ENCODE data around the gene RNF182. TPM values are rescaled to one million over a fixed set of nuclear protein-coding genes. Genes with fewer than 3 reads are reported as not detected.

RNF182 gene
- total RNA-seq, 1 donor from 2014 or later, result 8.3 TPM

GRCh38 chr6:13881621-13882165 lies 43.1 kb upstream of the RNF182 start:
- peaks cover 2% of the 10 kb centered on the region for H3K4me1 Mint-ChIP-seq (ENCODE audit: low read depth, unreplicated experiment)
- H3K27ac Mint-ChIP-seq (ENCODE audit: unreplicated experiment), result no peak overlapping the region
- no peaks in the 10 kb centered on the region for H3K36me3 Mint-ChIP-seq (ENCODE audit: low read depth, unreplicated experiment)

GRCh38 chr6:13883966-13884365 lies 40.8 kb upstream of the RNF182 start:
- no peaks in the 10 kb centered on the region for H3K4me1 Mint-ChIP-seq (ENCODE audit: low read depth, unreplicated experiment)
- H3K79me2 ChIP-seq (ENCODE audit: insufficient read depth, low read length), result no peaks in the 10 kb centered on the region
- H3K9me3 ChIP-seq (ENCODE audit: insufficient read depth, low read depth, low read length), result no peaks in the 10 kb centered on the region
- H3K27me3 ChIP-seq (ENCODE audit: insufficient read depth, low read length), result no peaks in the 10 kb centered on the region
- H2AFZ ChIP-seq (ENCODE audit: low read depth, low read length), result no peak overlapping the region
- H3K4me3 ChIP-seq (ENCODE audit: insufficient read depth, low read depth, low read length), result no peak overlapping the region
- peak; percentile 42 for DNase-seq (ENCODE audit: low read depth)
- H3K27ac Mint-ChIP-seq (ENCODE audit: unreplicated experiment), result no peak overlapping the region
- no peak overlapping the region for H3K4me2 ChIP-seq (ENCODE audit: low read length)
- no peak overlapping the region for H3K4me3 Mint-ChIP-seq (ENCODE audit: unreplicated experiment)
- FAIRE-seq, result no peak
- no peaks in the 10 kb centered on the region for H3K4me1 ChIP-seq (ENCODE audit: insufficient read depth, low read length)
- H3K27me3 Mint-ChIP-seq (ENCODE audit: low read depth, unreplicated experiment), result peaks cover 7% of the 10 kb centered on the region
- no peaks in the 10 kb centered on the region for H3K36me3 ChIP-seq (ENCODE audit: insufficient read depth, low read length)
- no peaks in the 10 kb centered on the region for H3K36me3 Mint-ChIP-seq (ENCODE audit: low read depth, unreplicated experiment)
- no peak for TF ChIP-seq CTCF (IDR thresholded peaks at IDR 0.05; ENCODE audit: insufficient read depth, low read depth, low read length)
- TF ChIP-seq EZH2 (IDR thresholded peaks at IDR 0.05; ENCODE audit: insufficient read depth, low read length), result no peak
- H3K27ac ChIP-seq (ENCODE audit: low read depth, low read length), result no peak overlapping the region
- H3K9ac ChIP-seq (ENCODE audit: low read length), result no peak overlapping the region
- no peaks in the 10 kb centered on the region for H3K9me3 Mint-ChIP-seq (ENCODE audit: unreplicated experiment)
- H4K20me1 ChIP-seq (ENCODE audit: insufficient read depth, low read length), result no peaks in the 10 kb centered on the region

More at GRCh38 chr6:13881621-13882165, 43.1 kb upstream of the RNF182 start:
- Histone ChIP-seq H3K79me2 (ENCODE audit: insufficient read depth, low read length) (no peaks in the 10 kb centered on the region), H3K4me2 (ENCODE audit: low read length) (no peak overlapping the region), H4K20me1 (ENCODE audit: insufficient read depth, low read length) (no peaks in the 10 kb centered on the region), H3K4me3 (ENCODE audit: insufficient read depth, low read depth, low read length) (no peak overlapping the region), H3K9me3 (ENCODE audit: insufficient read depth, low read depth, low read length) (no peaks in the 10 kb centered on the region), H3K27me3 (ENCODE audit: insufficient read depth, low read length) (no peaks in the 10 kb centered on the region), H3K36me3 (ENCODE audit: insufficient read depth, low read length) (no peaks in the 10 kb centered on the region), H3K4me1 (ENCODE audit: insufficient read depth, low read length) (peaks cover 6% of the 10 kb centered on the region), H3K9ac (ENCODE audit: low read length) (no peak overlapping the region), H2AFZ (ENCODE audit: low read depth, low read length) (no peak overlapping the region), H3K27ac (ENCODE audit: low read depth, low read length) (no peak overlapping the region)
- no peak for TF ChIP-seq EZH2 (IDR thresholded peaks at IDR 0.05; ENCODE audit: insufficient read depth, low read length)
- no peak for TF ChIP-seq CTCF (IDR thresholded peaks at IDR 0.05; ENCODE audit: insufficient read depth, low read depth, low read length)
- Mint-ChIP-seq H3K9me3 (ENCODE audit: unreplicated experiment) (peaks cover 2% of the 10 kb centered on the region), H3K27me3 (ENCODE audit: low read depth, unreplicated experiment) (peaks cover 7% of the 10 kb centered on the region), H3K4me3 (ENCODE audit: unreplicated experiment) (no peak overlapping the region)
- FAIRE-seq, result no peak
- no peak for DNase-seq (ENCODE audit: low read depth)

GRCh38 chr6:13884397-13884796 lies 40.4 kb upstream of the RNF182 start:
- no peak overlapping the region for H3K27ac ChIP-seq (ENCODE audit: low read depth, low read length)
- H3K36me3 ChIP-seq (ENCODE audit: insufficient read depth, low read length), result no peaks in the 10 kb centered on the region
- H3K27me3 ChIP-seq (ENCODE audit: insufficient read depth, low read length), result no peaks in the 10 kb centered on the region
- H3K9ac ChIP-seq (ENCODE audit: low read length), result no peak overlapping the region
- Mint-ChIP-seq H3K27ac (ENCODE audit: unreplicated experiment) (no peak overlapping the region), H3K4me1 (ENCODE audit: low read depth, unreplicated experiment) (no peaks in the 10 kb centered on the region), H3K36me3 (ENCODE audit: low read depth, unreplicated experiment) (no peaks in the 10 kb centered on the region), H3K27me3 (ENCODE audit: low read depth, unreplicated experiment) (peaks cover 7% of the 10 kb centered on the region), H3K9me3 (ENCODE audit: unreplicated experiment) (no peaks in the 10 kb centered on the region), H3K4me3 (ENCODE audit: unreplicated experiment) (no peak overlapping the region)
- DNase-seq (ENCODE audit: low read depth) (no peak), FAIRE-seq (no peak)
- no peaks in the 10 kb centered on the region for H4K20me1 ChIP-seq (ENCODE audit: insufficient read depth, low read length)
- TF ChIP-seq CTCF (IDR thresholded peaks at IDR 0.05; ENCODE audit: insufficient read depth, low read depth, low read length), result no peak
- TF ChIP-seq EZH2 (IDR thresholded peaks at IDR 0.05; ENCODE audit: insufficient read depth, low read length), result no peak
- H3K4me2 ChIP-seq (ENCODE audit: low read length), result no peak overlapping the region
- no peaks in the 10 kb centered on the region for H3K9me3 ChIP-seq (ENCODE audit: insufficient read depth, low read depth, low read length)
- no peak overlapping the region for H3K4me3 ChIP-seq (ENCODE audit: insufficient read depth, low read depth, low read length)
- no peaks in the 10 kb centered on the region for H3K79me2 ChIP-seq (ENCODE audit: insufficient read depth, low read length)
- H2AFZ ChIP-seq (ENCODE audit: low read depth, low read length), result no peak overlapping the region
- no peaks in the 10 kb centered on the region for H3K4me1 ChIP-seq (ENCODE audit: insufficient read depth, low read length)
